Muscle layer of duodenum (tissue), 2 donors: ENCODE data around the gene WDR88.
A peak's percentile ranks its signal among the peaks of the same experiment; 100 is the strongest.

ENCODE experiments used
- H3K27ac ChIP-seq: one replicate; pipeline ENCODE4 v1.7.0; 2013; ENCODE audit warnings: mild to moderate bottlenecking, low read length
- H3K27me3 ChIP-seq: one replicate; pipeline ENCODE4 v1.7.0; 2013; ENCODE audit warnings: low read depth, mild to moderate bottlenecking, control low read depth, low read length
- H3K36me3 ChIP-seq, 2 donors: one replicate each; pipeline ENCODE4 v1.7.0; 2013; ENCODE audit warnings: low read length in 2 of 2, control low read depth in 1 of 2, mild to moderate bottlenecking in 1 of 2; ENCODE audit not compliant: insufficient read depth in 2 of 2, control insufficient read depth in 1 of 2
- H3K4me1 ChIP-seq, 2 donors: one replicate each; pipeline ENCODE4 v1.7.0; 2013; ENCODE audit warnings: low read length in 2 of 2, mild to moderate bottlenecking in 2 of 2, control low read depth in 1 of 2, moderate library complexity in 1 of 2; ENCODE audit not compliant: insufficient read depth in 2 of 2, control insufficient read depth in 1 of 2
- H3K4me3 ChIP-seq, 2 donors: one replicate each; pipeline ENCODE4 v1.7.0; 2013; ENCODE audit warnings: low read length in 2 of 2, low read depth in 1 of 2, mild to moderate bottlenecking in 1 of 2
- H3K9me3 ChIP-seq, 2 donors: one replicate each; pipeline ENCODE4 v1.7.0; 2013; ENCODE audit warnings: low read length in 2 of 2, control low read depth in 1 of 2, mild to moderate bottlenecking in 1 of 2; ENCODE audit not compliant: control insufficient read depth in 1 of 2
- donor health status: healthy.

The WDR88 gene

GRCh38 chr19:33193269-33193864 lies 61.5 kb downstream of the WDR88 start:
- H3K36me3 ChIP-seq: no peaks in the 10 kb centered on the region
- peaks cover 0 to 15% of the 10 kb centered on the region in 2 donors for H3K4me1 ChIP-seq
- no peaks in the 10 kb centered on the region for H3K9me3 ChIP-seq
- peaks cover 4% of the 10 kb centered on the region for H3K27me3 ChIP-seq
- no peak overlapping the region for H3K4me3 ChIP-seq
- H3K27ac ChIP-seq: no peak overlapping the region

DNA sequence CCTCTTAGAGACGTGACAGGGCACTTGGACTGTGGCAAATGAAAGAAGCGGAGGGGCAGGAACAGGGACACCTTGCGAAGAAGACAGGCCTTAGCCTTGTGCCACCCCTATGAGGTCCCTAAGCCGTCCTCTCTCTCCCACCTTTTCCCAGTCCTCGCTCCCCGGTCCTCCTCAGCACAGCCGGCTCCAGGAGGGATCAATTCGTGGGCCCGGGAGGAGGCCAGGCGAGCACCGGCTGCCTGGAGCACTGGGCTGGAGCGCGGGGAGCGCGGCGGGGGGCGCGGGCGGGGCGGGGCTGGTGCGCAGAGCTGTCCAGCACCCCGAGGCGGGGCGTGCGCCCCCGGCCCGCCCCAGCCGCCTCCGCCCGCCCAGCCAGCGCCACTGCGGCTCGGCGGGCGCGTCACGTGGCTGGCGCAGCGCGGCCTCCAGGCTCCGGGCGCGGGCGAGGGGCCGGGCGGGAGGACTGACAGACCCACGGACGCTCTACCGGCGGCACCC lies 62.0 kb downstream of the WDR88 start, which contains the start of gene LRP3:
TSS of gene LRP3 (plus strand) at position 466 of the 498 bp plus-strand sequence. CDS start 456 bp downstream, outside the sequence.
- Histone ChIP-seq H3K27ac (peak within 1 kb of the TSS; percentile 4), H3K36me3 (no peaks in the 10 kb centered on the region), H3K27me3 (peaks cover 4% of the 10 kb centered on the region), H3K4me3 (peak within 1 kb of the TSS; percentile 44 to 80), H3K4me1 (peaks cover 0 to 15% of the 10 kb centered on the region in 2 donors), H3K9me3 (no peaks in the 10 kb centered on the region)

GRCh38 chr19:33194532-33194885 lies 62.6 kb downstream of the WDR88 start:
- no peak overlapping the region for H3K27ac ChIP-seq
- peaks cover 0 to 15% of the 10 kb centered on the region in 2 donors for H3K4me1 ChIP-seq
- H3K4me3 ChIP-seq: peak overlapping the region in 1 of 2 donors; percentile 80
- peaks cover 4% of the 10 kb centered on the region for H3K27me3 ChIP-seq
- H3K9me3 ChIP-seq: no peaks in the 10 kb centered on the region
- peaks cover 0 to 5% of the 10 kb centered on the region in 2 donors for H3K36me3 ChIP-seq

DNA sequence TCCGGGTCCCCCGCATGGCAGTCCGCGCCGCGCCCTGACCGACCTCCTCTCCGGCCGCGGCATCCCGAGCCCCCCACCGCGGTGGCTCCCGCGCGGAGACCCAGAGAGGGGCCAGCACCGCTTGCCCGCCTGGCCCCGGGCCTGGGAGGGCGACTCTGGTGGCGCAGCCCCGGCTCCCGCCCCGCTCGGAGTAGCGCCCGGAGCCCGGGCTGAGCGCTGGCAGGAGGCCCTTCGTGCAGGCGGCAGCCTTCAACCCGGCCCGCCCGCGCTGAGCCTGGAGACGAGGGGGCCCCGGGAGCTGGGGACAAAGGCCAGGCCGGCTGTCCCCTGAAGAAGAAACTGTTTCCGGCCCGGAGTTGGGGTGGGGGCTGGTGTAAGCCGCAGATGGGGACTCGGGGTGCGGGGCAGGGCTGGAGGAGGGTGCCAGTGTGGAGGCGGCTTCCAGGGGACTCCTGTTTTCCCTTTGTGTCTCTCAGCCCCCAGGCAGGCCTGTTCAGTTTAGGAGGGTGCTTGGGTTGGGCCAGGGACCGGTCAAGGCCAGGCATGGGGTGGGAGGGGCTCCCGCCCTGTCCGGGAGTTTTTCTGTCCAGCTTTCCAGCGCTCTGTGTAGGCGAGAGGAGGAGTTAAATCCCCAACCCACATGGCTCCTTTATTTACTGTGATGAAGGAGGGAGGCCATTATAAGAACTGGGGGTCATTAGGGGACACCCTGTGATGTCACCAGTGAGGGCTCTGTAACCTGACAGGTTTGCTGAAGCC lies 63.2 kb downstream of the WDR88 start:
- H3K4me1 ChIP-seq: peaks cover 0 to 15% of the 10 kb centered on the region in 2 donors
- peaks cover 4% of the 10 kb centered on the region for H3K27me3 ChIP-seq
- H3K9me3 ChIP-seq: no peaks in the 10 kb centered on the region
- peak overlapping the region; percentile 4 for H3K27ac ChIP-seq
- peaks cover 0 to 7% of the 10 kb centered on the region in 2 donors for H3K36me3 ChIP-seq
- peak overlapping the region; percentile 44 to 80 for H3K4me3 ChIP-seq

DNA sequence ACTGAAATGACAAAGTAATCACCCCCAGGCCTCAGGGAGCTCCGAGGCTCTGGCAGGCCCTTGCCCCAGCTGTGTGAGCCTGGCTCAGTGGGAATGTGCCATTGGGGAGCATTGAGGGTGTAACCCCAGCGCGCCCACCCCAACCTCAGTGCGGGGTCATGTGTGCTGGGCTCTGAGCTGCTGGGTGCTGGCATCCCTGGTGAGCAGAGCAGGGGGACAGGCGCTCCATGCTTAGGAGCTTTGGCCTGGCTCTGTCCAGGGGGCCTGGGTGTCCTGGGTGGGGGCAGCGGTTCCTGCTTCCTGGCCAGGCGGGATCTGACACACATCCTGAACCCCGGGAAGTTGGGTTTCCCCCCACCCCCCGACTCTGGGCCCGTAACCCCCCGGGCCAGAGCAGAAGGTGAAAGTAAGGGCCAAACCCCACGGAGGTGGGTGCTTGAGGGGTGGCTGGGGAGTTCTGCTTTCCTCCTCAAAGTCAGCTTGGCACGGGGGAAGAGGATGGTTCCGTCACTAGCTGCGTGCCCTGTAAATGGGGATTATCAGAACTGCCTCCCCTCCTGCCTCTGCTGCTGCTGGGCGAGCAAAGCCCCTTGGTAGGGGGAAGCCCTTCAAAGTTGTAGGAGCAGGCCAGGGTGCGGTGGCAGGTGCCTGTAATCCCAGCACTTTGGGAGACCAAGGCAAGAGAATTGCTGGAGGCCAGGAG lies 63.9 kb downstream of the WDR88 start:
- Histone ChIP-seq H3K4me3 (peak overlapping the region; percentile 44 to 80), H3K4me1 (peaks cover 0 to 15% of the 10 kb centered on the region in 2 donors), H3K9me3 (no peaks in the 10 kb centered on the region), H3K36me3 (peaks cover 0 to 7% of the 10 kb centered on the region in 2 donors), H3K27me3 (peaks cover 4% of the 10 kb centered on the region), H3K27ac (peak overlapping the region; percentile 4)

- peaks cover 0 to 15% of the 10 kb centered on the region in 2 donors for H3K4me1 ChIP-seq
- H3K36me3 ChIP-seq: peaks cover 0 to 7% of the 10 kb centered on the region in 2 donors
- H3K27me3 ChIP-seq: peaks cover 4% of the 10 kb centered on the region
- H3K9me3 ChIP-seq: no peaks in the 10 kb centered on the region
- no peak overlapping the region for H3K27ac ChIP-seq
- no peak overlapping the region for H3K4me3 ChIP-seq
Measured at GRCh38 chr19:33196446-33197193, 64.7 kb downstream of the WDR88 start.

- Histone ChIP-seq H3K9me3 (no peaks in the 10 kb centered on the region), H3K4me3 (no peak overlapping the region), H3K27me3 (peaks cover 4% of the 10 kb centered on the region), H3K36me3 (peaks cover 0 to 8% of the 10 kb centered on the region in 2 donors), H3K27ac (no peak overlapping the region), H3K4me1 (peaks cover 0 to 15% of the 10 kb centered on the region in 2 donors)
Measured at GRCh38 chr19:33197591-33198000, 65.7 kb downstream of the WDR88 start.

DNA sequence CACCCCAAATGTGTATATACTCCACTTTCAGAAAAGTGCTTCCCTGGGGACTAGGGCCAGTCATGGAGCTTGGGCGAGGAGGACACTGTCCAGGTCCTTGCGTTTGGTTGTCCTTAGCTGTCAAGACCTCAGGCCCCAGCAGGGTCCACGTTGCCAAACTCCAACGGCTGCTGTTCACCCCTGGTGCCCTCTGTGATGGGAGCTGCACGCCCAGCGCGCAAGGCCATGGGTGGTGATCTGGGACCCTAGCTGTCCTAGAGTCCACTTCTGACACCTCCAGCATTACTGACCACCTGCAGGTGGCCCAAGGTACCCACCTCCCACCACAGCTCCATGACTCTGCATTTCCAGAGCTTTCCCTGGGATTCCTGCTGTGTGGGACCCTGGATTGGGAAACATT lies 66.3 kb downstream of the WDR88 start:
- peaks cover 0 to 14% of the 10 kb centered on the region in 2 donors for H3K36me3 ChIP-seq
- peaks cover 4% of the 10 kb centered on the region for H3K27me3 ChIP-seq
- H3K4me1 ChIP-seq: peaks cover 0 to 15% of the 10 kb centered on the region in 2 donors
- no peak overlapping the region for H3K4me3 ChIP-seq
- no peaks in the 10 kb centered on the region for H3K9me3 ChIP-seq
- no peak overlapping the region for H3K27ac ChIP-seq

DNA sequence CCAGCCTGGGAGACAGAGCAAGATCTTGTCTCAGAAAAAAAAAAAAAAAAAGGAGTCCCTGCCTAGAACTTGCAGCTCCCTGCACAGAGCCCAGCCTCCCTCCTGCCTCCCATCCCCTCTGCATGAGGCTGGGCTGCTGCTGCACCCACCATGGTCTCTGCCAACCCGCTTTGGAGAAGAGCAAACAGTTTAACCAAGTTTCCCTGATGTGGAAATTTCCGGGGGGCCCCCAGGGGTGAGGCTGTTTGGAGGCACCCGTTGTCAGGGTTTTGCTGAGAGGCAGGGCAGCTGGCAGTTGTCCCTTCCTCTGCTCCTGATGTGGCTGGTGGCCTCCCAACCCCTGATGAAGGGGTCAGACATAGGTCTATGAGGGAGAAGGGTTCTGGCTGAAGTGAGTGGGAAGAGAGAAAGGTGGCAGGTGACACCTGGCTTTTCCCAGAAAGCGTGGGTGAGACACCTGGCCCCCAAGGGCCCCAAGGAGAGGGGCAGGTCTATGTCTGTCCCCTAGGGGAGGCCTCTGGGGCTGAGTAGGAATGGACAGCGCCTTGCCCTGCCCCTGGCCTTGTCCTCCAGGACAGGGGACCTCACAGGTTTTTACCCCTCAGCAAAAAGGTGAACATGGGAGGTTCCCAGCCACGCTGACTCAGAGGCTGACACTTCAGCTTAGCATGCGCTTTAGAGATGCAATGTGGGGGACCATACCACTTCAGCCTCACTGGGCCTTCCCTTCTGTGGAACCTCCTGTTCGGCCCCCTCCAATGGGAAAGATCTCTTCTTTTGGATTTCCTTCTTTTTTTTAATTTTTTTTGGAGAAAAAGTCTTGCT lies 67.7 kb downstream of the WDR88 start:
- no peaks in the 10 kb centered on the region for H3K27me3 ChIP-seq
- no peak overlapping the region for H3K4me3 ChIP-seq
- H3K36me3 ChIP-seq: peaks cover 0 to 26% of the 10 kb centered on the region in 2 donors
- no peaks in the 10 kb centered on the region for H3K9me3 ChIP-seq
- H3K27ac ChIP-seq: no peak overlapping the region
- H3K4me1 ChIP-seq: peaks cover 0 to 15% of the 10 kb centered on the region in 2 donors

DNA sequence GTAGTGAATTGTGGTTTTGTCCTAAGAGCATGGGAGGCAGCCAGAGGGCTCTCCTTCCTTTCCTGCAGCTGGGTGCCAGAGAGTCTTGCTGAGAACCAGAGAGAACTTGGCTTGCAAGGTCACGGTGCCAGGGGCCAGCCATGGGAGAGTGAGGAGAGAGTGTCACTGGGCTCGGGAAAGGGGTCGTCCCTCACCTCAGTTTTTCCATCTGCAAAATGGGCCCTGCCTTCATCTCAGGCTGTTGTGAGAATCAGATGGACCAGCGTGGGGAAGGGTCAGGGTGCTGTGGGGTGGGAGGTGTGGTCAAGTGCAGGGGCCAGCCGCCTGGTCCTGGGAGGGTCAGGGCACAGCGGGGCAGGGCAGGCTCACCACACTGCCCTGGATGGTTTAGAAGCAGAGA lies 69.6 kb downstream of the WDR88 start:
- no peaks in the 10 kb centered on the region for H3K9me3 ChIP-seq
- no peaks in the 10 kb centered on the region for H3K4me1 ChIP-seq
- H3K27ac ChIP-seq: no peak overlapping the region
- no peak overlapping the region for H3K4me3 ChIP-seq
- H3K36me3 ChIP-seq: peaks cover 0 to 43% of the 10 kb centered on the region in 2 donors
- no peaks in the 10 kb centered on the region for H3K27me3 ChIP-seq
